Gastrocnemius medialis (tissue), 4 donors: ENCODE measurements around the gene CHDH. TPM values are rescaled to one million over a fixed set of nuclear protein-coding genes. Genes with fewer than 3 reads are reported as not detected.

Experiments used
- ATAC-seq, 2 donors: fragments of 150-250 bp; one replicate each; pipeline ENCODE4 v1.9.1; 2016
- DNase-seq, 2 donors: peaks; one replicate each; pipeline ENCODE4 v3.0.0-alpha.2; 2019
- H3K27ac ChIP-seq, 4 donors: fragments of 200-600 bp; sonication (generic); 1 replicate in 1 of 4; 2 replicates in 3 of 4; pipeline ENCODE4 v1.5.1; 2016 to 2018; ENCODE audit warnings: mild to moderate bottlenecking in 2 of 4, moderate library complexity in 1 of 4
- H3K27me3 ChIP-seq, 3 donors: fragments of 200-600 bp; sonication (generic) in 2 of 3; 1 replicate in 1 of 3; 2 replicates in 2 of 3; pipeline versions ENCODE4 v1.5.1 to v1.6.0; 2016 to 2019; ENCODE audit warnings: mild to moderate bottlenecking in 1 of 3, moderate library complexity in 1 of 3
- H3K36me3 ChIP-seq, 2 donors: fragments of 200-600 bp; sonication (generic) in 1 of 2; one replicate each; pipeline ENCODE4 v1.5.1; 2017 to 2018
- H3K4me1 ChIP-seq, 2 donors: fragments of 200-600 bp; sonication (generic) in 1 of 2; one replicate each; pipeline ENCODE4 v1.5.1; 2016 to 2017; ENCODE audit warnings: mild to moderate bottlenecking in 2 of 2
- H3K4me3 ChIP-seq, 4 donors: fragments of 200-600 bp; sonication (generic) in 3 of 4; 1 replicate in 1 of 4; 2 replicates in 3 of 4; pipeline ENCODE4 v1.5.1; 2016 to 2019; ENCODE audit warnings: mild to moderate bottlenecking in 2 of 4
- H3K9me3 ChIP-seq, 3 donors: fragments of 200-600 bp; sonication (generic) in 2 of 3; 1 replicate in 1 of 3; 2 replicates in 2 of 3; pipeline ENCODE4 v1.5.1; 2016 to 2019
- CTCF ChIP-seq, 5 experiments: fragments of 450-650 bp in 3 of 5; fragments of 200-600 bp in 2 of 5; sonication (generic) in 2 of 5; IDR thresholded peaks in 4 of 5; conservative IDR thresholded peaks in 1 of 5; 1 replicate in 4 of 5; 2 replicates in 1 of 5; pipeline ENCODE4 v1.5.1; 2016 to 2019; ENCODE audit warnings: antibody characterized with exemption in 5 of 5, mild to moderate bottlenecking in 3 of 5, moderate library complexity in 3 of 5
- POLR2A ChIP-seq, 2 donors: fragments of 450-650 bp; IDR thresholded peaks; one replicate each; pipeline ENCODE4 v1.6.1; 2017; ENCODE audit warnings: antibody characterized with exemption in 2 of 2, mild to moderate bottlenecking in 2 of 2, moderate library complexity in 2 of 2
- in situ Hi-C, 4 donors: fragments of 200-750 bp; cut with MboI; loops; one replicate each; pipeline versions ENCODE4 v1.15.0 to v1.8.0; 2017; ENCODE audit warnings: low sequenced_read_pairs in 4 of 4
- intact Hi-C: fragments of 100-400 bp; cut with DNase I; formaldehyde crosslinking; loops from one replicate; pipeline ENCODE4 v1.15.1; 2023; ENCODE audit warnings: low total_unique reads
- total RNA-seq, 4 donors: library from RNA; depleted of rRNA; stranded (reverse); fragments of >200 nt; gene quantifications; one replicate each; pipeline versions ENCODE4 v1.1.0 to v1.2.3, GENCODE V29; 2016

CHDH gene
- total RNA-seq, 4 donors from 2014 or later, result 3.1 to 6.5 (median 3.6) TPM

GRCh38 chr3:53865732-53866499, 19.7 kb upstream of the CHDH start:
- no peaks in the 10 kb centered on the region for H3K27me3 ChIP-seq
- no peaks in the 10 kb centered on the region for H3K9me3 ChIP-seq
- H3K36me3 ChIP-seq, result peaks cover 0 to 98% of the 10 kb centered on the region in 2 donors
- TF ChIP-seq CTCF (IDR thresholded peaks at IDR 0.05 in 4 of 5, conservative IDR thresholded peaks at IDR 0.05 in 1 of 5), result no peak
- TF ChIP-seq POLR2A (IDR thresholded peaks at IDR 0.05), result no peak
- DNase-seq (no peak), ATAC-seq (no peak)
- no peaks in the 10 kb centered on the region for H3K4me1 ChIP-seq
- H3K27ac ChIP-seq, result no peak overlapping the region
- intact Hi-C loops (no loop called here), in situ Hi-C loops (no loop called here)
- H3K4me3 ChIP-seq, result no peak overlapping the region

GRCh38 chr3:53863145-53863544, 16.9 kb upstream of the CHDH start:
- no peak overlapping the region for H3K4me3 ChIP-seq
- in situ Hi-C loops (no loop called here), intact Hi-C loops (no loop called here)
- TF ChIP-seq CTCF (IDR thresholded peaks at IDR 0.05 in 4 of 5, conservative IDR thresholded peaks at IDR 0.05 in 1 of 5), result no peak
- no peak for TF ChIP-seq POLR2A (IDR thresholded peaks at IDR 0.05)
- H3K4me1 ChIP-seq, result no peaks in the 10 kb centered on the region
- H3K36me3 ChIP-seq, result peaks cover 0 to 89% of the 10 kb centered on the region in 2 donors
- ATAC-seq (no peak), DNase-seq (no peak)
- no peaks in the 10 kb centered on the region for H3K27me3 ChIP-seq
- H3K9me3 ChIP-seq, result no peaks in the 10 kb centered on the region
- H3K27ac ChIP-seq, result no peak overlapping the region

- H3K9me3 ChIP-seq, result no peaks in the 10 kb centered on the region
- ATAC-seq (no peak), DNase-seq (no peak)
- H3K36me3 ChIP-seq, result peaks cover 0 to 80% of the 10 kb centered on the region in 2 donors
- in situ Hi-C loops, result no loop called here
- intact Hi-C loops, result no loop called here
- no peak overlapping the region for H3K27ac ChIP-seq
- TF ChIP-seq CTCF (IDR thresholded peaks at IDR 0.05 in 4 of 5, conservative IDR thresholded peaks at IDR 0.05 in 1 of 5) (no peak), POLR2A (IDR thresholded peaks at IDR 0.05) (no peak)
- no peaks in the 10 kb centered on the region for H3K4me1 ChIP-seq
- no peak overlapping the region for H3K4me3 ChIP-seq
- no peaks in the 10 kb centered on the region for H3K27me3 ChIP-seq
These were observed 16.0 kb upstream of the CHDH start for GRCh38 chr3:53862241-53862640.

GRCh38 chr3:53860196-53860595, 14.0 kb upstream of the CHDH start:
- Histone ChIP-seq H3K36me3 (peaks cover 0 to 62% of the 10 kb centered on the region in 2 donors), H3K27me3 (no peaks in the 10 kb centered on the region), H3K27ac (no peak overlapping the region), H3K9me3 (no peaks in the 10 kb centered on the region), H3K4me3 (no peak overlapping the region), H3K4me1 (no peaks in the 10 kb centered on the region)
- in situ Hi-C loops, result no loop called here
- ATAC-seq (no peak), DNase-seq (no peak)
- no peak for TF ChIP-seq CTCF (IDR thresholded peaks at IDR 0.05 in 4 of 5, conservative IDR thresholded peaks at IDR 0.05 in 1 of 5)
- intact Hi-C loops, result no loop called here

- Histone ChIP-seq H3K4me3 (no peak overlapping the region), H3K36me3 (peaks cover 0 to 51% of the 10 kb centered on the region in 2 donors), H3K4me1 (no peaks in the 10 kb centered on the region), H3K27me3 (no peaks in the 10 kb centered on the region), H3K9me3 (no peaks in the 10 kb centered on the region), H3K27ac (no peak overlapping the region)
- TF ChIP-seq CTCF (IDR thresholded peaks at IDR 0.05 in 4 of 5, conservative IDR thresholded peaks at IDR 0.05 in 1 of 5), result no peak
- TF ChIP-seq POLR2A (IDR thresholded peaks at IDR 0.05), result no peak
- in situ Hi-C loops, result no loop called here
- no peak for DNase-seq
- no peak for ATAC-seq
- intact Hi-C loops, result no loop called here
These were observed 13.0 kb upstream of the CHDH start for GRCh38 chr3:53859178-53859577.
